Activated CD4-positive, CD25-positive, alpha-beta regulatory T cell treated with anti-CD3 and anti-CD28 coated beads, Interleukin-2, amount 50 U/mL, for 72 hours (primary cell): Measurements from ENCODE around the gene CMTM3.
"Not testable (repeated sequence)": the region's sequence is repeated elsewhere in the genome, so short reads cannot be mapped to it uniquely, and the experiment has no call there.

Experiments used
- DNase-seq: peaks from one replicate; pipeline ENCODE4 v3.0.0; 2021

CMTM3 gene

DNA sequence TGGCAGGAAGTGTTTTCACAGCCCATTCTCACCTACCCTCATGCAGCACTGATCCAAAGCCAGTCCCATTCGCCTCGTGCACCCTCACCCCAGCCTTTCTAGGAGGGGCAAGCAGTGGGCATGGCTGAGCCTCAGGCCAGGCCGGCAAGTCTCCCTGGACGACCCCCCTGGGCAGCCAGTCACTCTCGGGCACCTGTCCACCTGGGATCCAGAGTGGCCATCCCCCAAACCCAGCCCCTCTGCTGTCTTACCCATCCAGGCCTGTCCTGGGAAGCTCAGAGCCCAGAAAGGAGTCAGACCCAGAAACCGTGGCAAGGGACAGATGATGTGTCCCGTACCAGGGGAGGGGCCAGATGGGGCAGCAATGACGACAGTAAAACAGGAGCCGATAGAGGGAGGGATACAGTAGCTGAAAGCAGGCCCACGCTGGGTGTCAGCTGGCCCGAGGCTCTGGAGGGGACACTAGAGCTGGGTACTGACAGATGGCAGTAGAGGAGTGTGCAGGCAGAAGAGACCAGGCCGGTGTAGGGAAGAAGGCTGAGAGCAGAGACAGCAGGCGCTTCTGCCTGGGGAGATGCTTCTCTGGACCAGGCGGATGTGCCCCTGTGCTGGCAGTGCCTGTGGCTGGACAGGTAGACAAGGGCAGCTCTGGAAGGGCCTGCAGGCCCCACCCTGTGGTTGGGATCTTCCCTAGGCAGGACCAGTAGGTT, 5.8 kb downstream of the CMTM3 start:
- DNase-seq = no peak

DNA sequence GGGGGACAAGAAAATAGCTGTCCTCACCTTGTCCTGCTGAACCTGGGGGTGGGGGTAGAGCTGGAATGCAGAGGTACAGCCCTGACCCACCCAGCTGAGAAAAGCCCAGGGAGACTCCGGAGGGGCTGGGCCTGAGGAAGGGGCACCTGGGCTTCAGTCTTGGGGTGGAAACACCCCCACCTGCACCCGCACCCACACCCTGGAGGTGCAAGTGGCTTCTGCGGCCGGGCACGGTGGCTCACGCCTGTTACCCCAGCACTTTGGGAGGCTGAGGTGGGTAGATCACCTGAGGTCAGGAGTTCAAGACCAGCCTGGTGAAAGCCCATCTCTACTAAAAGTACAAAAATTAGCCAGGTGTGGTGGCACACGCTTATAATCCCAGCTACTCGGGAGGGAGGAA, 7.4 kb downstream of the CMTM3 start:
- not testable (repeated sequence) for DNase-seq

DNA sequence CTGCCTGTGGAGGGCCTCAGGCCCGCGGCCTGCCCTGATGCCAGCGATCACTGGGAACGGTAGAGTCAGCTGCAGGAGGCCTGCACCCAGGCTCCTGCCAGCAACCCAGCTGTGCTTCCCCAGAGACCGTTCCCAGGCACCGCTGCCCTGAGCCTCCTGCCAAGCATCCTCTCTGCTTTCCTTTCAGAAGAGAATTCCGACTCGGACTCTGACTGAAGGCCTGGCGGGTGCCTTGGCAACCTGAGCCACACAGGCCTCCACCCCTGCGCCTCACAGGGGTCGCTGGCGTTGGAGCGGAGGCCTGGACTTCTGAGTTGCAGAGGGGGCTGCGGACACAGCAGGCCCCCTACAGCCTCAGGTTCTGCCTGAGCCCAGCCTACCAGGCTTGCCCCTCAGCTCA, 7.9 kb downstream of the CMTM3 start:
- DNase-seq = no peak

DNA sequence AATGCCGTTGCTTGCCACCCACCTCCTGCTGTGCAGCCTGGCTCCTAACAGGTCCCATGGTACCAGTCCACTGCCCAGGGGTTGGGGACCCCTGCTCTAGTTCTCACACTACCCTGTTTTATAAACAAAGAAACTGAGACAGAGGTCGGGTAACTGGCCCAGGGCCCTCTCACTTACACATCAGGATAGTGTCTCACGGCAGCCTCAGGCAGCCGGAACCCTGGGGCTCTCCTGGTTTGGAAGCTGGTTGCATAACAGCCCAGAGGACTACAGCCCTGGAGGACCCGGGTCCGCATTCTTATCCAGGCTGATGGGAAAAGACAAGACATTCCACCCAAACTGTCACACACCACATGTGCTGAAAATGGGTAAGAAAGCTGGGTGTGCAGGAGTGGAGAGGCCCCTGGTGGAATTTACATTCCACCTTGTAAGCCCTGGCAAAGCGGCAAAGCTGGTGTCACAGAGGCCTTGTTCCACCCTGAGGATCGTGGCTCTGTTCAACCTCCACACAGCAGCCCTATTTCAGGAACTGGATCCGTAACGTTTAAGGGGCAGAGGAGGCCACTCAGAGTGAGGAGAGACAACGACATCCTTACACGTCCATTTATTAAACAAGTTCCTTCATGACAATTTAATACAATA, 9.8 kb downstream of the CMTM3 start:
- no peak for DNase-seq

DNA sequence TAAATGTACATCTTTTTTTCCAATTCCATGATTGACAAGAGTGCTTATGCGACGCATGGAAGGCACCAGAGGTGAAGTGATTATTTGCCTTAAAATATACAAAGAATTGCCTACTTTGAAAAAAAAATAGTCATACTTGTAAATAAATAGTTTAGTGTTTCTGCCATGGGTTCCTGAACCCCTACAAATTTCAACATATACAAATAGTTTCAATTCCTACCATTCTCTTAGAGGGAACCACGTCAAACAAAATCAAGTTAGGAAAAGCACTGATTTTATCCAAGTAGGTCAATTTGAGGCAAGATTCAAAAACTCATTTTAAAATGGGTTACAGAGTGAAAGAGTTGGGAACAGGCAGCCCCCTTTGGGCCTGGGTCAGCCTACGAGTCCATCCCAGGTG, 11.7 kb downstream of the CMTM3 start:
- no peak for DNase-seq

DNA sequence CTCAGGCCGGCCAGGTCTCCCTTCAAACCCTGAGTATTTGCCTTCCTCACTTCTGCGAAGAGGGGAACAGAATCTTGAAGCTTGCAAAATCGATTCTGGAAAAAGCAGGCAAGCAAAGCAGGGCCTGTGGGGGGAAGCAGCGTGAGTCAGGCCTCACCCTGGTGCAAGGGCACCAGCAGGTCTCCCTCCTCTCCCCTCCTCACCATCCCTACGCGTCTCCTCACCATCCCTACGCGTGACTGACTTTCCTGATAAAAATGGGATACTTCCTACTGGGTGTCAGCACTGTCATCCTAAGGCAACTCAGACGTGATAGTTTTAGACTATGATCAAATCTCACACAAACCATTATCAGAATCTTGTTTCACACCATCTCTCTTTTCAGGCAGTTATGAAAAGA, 12.1 kb downstream of the CMTM3 start:
- DNase-seq = no peak

DNA sequence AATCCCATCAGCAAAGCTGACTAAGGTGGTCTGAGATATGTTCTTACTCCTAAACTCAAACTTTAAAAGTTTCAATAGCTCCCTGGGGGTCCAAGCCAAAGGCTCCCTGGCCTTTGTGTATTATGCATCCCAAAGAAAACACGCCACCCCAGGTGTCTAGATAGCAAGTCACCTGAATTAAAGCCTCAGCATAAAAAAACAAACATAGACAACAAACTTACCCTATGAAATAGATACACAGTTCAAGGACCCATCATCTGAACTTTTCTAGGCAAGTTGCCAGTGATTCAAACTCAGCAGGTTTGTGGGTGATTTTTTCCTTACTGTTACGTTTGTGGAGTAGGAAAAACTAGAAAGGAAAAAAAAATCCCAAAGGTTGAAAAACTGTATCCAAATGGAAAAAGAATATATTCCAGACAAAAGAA, 12.5 kb downstream of the CMTM3 start:
- no peak for DNase-seq

DNA sequence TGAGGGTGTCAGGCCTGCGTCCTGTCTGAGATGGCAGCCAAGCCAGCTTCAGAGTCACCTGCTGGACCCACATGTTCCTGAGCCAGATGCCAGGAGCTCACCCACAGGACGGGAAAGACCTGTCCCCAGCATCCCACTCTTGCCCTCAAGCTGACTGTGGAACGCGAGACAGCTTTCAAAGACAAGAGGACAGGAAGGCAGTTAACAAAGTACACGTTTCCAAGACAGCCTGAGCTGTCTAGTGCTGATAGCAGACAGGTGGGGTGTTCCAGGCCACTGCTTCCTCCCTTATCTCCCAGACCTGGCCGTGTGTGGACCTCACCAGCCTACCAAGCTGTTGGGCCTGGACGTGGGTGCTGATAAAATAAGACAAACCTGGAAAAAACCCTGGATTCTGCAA, 13.2 kb downstream of the CMTM3 start:
- DNase-seq = no peak

DNA sequence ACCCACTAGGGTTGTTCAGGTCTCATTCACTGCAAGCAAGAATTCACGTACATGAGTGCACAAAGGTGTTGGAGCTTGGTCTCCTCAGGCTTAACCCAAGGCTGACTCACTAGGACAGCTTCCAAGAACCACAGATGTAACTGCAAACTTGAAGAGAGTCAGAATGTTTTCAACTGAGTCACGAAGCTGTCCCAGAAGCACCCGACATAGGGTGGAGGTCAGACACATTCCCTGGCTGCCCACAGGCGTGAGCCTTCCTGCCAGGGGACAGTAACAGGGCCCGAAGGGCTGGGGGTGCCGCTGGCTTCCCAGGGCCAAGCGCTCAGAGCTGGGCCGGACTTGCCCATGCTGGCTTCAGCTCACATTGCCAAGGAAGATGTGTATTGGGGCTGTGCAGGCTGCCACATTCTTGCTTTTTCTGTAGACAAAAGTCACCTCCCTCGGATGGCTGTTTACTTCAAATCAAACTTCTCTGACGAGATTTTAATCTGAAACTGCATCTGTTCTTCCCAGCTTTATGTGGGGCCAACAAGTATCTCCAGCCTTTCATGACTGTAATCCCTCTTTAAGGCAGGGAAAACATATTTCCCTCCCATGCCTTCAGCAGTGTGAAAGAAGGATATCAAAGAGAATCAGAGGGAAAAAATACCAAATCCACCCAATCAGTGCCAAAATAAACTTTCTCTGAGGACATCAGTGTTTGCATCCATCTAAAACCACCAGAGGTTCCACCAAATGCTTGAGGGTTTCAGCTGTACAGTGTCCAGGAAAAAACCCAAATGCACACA, 14.3 kb downstream of the CMTM3 start:
- no peak for DNase-seq

DNA sequence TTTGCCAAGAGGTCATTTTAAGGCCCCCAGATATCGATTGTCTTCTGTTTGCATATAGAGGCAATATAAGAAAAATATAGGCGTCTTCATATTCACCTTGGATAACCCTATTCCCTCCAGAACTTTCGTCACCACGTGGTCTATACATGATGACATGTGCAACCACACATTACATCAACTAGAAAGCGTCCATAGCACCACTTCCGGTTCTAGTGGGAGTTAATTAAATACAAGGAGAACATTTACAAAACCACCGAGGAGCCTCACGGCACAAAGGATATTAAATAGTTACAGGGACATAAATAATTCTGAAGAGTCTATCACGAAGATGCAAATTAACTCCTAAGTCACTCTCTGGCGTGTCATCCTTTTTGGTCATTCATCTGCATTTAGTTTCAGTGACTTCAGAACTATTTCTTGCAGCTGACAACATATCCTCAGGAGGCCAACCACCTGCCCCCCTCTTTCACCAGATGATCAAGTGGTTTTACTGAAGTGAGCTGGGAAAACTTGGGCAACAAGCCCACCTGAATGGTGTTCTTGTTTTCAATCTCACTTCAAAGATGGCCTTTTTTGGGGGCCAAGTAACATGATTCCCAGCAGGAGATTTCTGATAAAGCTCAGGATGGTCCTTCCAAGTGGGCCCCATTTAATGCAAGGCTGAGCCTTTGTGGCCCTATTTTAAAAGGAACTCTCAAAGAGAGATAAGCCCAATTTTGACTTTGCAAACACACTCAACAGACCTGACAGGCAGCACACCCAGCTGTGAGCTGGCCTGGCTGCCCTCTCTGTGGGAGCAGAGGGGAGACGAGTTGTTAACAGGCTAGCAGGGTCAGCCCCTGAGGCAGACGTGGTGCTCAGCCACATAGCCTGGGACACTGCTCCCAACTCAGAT, 15.3 kb downstream of the CMTM3 start:
- no peak for DNase-seq

DNA sequence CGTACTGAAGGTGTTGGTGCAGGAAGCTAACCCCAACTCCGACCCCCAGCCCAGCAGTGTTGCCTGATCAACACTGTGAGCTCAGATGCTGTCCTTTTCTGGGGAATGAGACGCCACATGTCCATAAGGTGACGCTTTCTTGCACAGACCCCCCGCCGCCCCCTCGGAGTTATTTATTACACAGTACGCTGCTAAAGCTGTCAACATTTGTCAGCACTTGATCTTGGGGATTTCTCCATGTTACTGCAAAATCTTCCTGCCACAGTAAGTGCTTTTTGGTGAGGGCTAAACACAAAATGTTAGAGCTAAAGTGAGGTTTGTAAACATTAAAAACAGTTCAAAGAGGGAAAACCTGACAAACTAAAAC, 15.9 kb downstream of the CMTM3 start:
- DNase-seq = no peak

DNA sequence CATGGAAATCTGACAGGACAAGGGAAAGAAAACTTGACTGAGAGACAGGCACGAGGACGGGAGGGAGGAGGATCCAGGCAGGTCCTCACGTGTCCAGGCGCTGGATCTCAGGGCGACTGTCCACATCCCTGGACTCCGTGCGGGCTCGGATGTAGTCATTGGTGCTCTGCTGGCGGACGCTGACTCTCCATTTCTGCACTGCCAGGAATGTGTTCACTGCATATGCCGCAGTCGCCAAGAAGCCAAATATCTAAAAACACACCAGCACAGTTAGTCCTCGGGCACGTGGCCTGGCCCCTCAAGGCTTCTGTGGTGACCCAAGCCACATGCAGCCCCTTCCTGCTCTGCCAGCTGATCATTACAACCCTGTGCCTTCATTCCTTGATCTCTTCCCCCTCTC, 17.5 kb downstream of the CMTM3 start:
- no peak for DNase-seq

DNA sequence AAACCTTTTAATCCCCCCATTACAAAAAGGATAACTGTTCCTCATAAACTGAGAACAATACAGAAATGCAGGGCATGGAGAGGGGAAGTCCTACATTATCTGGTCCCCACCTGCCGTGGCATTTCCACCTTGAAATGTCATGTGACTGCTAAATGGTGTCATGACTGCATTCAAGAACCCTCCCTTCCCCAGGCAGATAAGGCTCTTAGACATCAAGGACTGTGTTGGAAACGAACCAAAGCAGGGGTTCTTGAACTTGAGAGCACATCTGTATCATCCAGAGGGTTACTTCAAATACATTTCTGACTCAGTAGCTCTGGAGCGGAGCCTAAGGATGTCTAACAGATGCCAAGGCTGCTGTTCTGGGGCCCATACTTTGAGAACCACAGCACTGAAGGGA, 18.4 kb downstream of the CMTM3 start:
- DNase-seq = no peak

DNA sequence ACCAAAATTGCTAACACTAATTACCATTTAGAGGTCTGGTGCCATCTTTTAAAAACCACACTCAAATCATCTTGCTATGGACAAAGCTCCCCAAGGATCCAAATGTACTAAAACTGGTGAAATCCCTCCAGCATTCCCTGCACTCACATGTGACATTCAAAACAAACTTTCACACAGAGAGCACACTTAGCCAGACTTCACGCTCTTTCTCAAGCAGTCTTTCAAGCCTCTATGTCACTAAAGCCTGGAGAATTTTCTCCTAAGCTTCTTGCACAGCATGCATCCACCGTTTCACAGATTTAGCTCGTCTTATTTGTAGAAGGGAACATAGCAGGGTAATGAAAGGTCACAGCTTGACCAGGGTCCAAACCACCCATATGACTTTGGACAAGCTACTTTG, 19.3 kb downstream of the CMTM3 start:
- no peak for DNase-seq

DNA sequence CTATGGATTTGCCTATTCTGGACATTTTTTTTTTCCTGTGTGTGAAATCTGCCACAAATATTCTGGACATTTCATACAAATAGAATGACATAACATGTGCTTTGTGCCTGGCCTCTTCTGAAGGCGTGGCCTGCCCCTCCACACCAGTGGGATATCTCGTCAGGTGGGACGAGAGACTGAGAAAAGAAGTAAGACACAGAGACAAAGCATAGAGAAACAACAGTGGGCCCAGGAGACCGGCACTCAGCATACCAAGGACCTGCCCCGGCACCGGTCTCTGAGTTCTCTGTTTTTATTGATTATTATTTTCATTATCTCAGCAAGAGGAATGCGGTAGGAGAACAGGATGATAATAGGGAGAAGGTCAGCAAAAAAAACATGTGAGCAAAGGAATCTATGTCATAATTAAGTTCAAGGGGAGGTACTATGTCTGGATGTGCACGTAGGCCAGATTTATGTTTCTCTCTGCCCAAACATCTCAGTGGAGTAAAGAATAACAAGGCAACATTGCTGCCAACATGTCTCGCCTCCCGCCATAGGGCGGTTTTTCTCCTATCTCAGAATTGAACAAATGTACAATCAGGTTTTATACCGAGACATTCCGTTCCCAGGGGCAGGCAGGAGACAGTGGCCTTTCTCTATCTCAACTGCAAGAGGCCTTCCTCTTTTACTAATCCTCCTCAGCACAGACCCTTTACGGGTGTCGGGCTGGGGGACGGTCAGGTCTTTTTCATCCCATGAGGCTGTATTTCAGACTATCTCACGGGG, 23.3 kb downstream of the CMTM3 start:
- not testable (repeated sequence) for DNase-seq

DNA sequence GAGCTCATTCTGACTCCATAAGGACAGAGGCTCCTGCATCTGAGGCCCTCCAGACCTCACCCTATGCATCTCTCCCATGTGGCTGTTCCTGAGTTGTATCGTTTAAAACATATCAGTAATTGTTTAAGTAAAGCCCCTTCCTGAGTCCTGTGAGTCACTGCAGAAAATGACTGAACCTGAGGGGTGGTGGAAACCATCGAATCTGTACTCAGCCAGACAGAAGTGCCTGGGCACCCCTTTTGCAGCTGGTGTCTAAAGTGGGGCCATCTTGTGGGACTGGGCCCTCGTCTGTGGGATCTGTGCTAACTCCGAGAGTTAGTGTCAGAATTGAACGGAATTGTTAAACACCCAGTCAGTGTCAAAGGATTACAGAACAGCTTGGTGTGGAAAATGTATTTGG, 25.4 kb downstream of the CMTM3 start:
- no peak for DNase-seq

DNA sequence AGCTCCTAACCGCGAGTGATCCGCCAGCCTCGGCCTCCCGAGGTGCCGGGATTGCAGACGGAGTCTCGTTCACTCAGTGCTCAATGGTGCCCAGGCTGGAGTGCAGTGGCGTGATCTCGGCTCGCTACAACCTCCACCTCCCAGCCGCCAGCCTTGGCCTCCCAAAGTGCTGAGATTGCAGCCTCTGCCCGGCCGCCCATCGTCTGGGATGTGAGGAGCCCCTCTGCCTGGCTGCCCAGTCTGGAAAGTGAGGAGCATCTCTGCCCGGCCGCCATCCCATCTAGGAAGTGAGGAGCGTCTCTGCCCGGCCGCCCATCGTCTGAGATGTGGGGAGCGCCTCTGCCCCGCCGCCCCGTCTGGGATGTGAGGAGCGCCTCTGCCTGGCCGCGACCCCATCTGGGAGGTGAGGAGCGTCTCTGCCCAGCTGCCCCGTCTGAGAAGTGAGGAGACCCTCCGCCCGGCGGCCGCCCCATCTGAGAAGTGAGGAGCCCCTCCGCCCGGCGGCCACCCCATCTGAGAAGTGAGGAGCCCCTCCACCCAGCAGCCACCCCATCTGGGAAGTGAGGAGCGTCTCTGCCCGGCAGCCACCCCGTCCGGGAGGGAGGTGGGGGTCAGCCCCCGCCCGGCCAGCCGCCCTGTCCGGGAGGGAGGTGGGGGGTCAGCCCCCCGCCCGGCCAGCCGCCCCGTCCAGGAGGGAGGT, 26.2 kb downstream of the CMTM3 start:
- not testable (repeated sequence) for DNase-seq

DNA sequence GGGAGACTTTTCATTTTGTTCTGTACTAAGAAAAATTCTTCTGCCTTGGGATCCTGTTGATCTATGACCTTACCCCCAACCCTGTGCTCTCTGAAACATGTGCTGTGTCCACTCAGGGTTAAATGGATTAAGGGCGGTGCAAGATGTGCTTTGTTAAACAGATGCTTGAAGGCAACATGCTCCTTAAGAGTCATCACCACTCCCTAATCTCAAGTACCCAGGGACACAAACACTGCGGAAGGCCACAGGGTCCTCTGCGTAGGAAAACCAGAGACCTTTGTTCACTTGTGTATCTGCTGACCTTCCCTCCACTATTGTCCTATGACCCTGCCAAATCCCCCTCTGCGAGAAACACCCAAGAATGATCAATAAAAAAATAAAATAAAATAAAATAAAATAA, 27.1 kb downstream of the CMTM3 start:
- not testable (repeated sequence) for DNase-seq

DNA sequence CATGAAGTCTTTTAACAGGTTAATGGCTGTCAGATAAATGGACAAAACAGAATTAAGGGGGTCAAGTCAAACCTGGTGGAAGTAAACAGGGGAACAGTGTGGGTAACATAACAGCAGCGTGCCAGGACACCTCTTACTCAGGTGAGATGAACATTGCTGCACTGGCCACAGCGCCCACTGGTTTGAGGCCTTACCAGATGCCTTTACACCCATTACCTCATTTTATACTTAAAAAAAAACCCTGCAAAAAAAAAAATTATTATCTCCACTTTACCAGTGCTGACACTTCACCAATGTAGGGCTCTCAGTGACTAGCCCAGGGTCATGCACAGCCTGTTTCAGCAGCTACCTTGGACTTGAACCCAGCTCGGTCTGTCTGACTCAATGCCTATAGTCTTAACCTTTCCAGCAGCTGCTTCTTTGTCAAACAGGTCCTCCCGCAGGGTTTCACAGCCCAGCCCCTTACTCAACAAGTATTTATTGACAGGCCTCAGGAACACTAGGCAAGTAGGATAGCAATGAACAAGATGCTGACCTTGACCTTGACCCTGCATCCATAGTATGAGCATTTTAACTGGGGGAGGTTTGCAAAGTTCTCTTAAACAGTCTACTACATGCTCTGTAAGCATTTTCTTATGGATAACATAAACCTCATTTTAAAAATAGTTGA, 30.2 kb downstream of the CMTM3 start:
- no peak for DNase-seq

DNA sequence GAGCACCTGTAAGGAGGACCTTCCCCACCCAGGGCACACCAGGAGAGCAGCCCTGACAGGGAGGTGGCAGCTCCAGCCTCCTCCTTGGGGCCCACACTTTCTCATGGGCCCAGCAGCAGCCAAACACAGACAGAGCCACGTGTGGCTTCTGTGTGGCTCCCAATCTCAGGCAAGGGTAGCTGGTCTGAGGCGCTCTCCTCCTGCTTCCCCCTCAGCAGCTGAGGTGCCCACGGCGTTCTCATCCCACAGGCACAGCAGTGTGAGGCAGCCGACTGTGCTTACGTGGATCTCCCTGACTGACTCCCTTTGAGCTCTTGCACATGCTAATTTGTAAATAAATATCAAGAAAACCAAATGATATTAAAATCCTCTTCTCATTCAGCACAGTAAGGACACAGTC, 30.9 kb downstream of the CMTM3 start:
- no peak for DNase-seq

DNA sequence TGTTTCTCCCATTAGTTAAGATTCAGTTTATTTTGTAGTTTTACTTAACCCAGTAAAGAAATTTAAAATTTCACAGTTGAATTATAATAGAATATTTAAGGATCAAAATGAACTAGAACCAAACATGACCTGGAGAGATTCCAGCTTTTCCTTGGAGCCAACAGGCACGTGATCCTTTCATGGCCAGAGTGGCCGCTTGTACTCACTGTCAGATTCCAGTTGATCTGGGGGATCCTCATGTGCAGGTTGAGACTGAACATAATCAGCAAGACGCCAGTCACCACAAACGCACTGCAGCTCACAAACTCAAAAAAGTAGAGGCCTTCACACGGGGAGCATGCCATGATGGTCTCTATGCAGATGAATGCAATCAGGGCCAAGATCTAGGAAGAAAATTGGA, 31.7 kb downstream of the CMTM3 start:
- DNase-seq = no peak
